ENCODE data around the gene FTO. TPM values are rescaled to one million over a fixed set of nuclear protein-coding genes. Genes with fewer than 3 reads are reported as not detected.

FTO gene
- total RNA-seq, 1 donor from 2014 or later: 70.5 TPM

DNA sequence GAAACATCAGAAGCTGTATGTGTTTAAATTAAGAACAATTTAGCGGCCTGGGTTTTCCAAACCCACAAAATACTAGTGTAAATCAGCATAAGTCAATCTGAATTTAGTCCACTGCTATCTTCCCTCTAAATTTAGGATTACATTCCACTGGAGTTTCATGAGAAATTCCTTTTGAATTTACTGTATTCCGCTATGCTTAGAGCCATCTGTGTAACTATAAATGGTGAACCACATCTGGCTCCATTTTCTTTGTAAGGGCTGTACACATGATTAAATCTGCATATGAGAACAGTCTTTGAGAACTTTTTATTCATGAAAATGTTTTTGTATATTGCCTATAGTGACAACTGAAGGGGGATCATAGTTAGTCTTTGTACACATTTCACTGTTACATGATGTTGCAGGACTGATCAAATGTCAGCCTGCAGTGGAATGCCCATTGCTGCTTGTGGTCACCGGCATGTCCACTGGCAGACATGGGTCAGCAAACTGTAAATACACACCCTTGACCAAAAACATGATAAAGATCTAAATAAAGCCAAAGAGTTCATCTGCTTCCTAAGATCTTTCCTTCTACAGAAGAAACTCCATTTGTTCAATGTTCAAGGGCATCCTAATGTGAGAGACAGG is 37.1 kb upstream of the FTO start:
- DNase-seq (ENCODE audit: extremely low spot score in 2 of 2): no peak
- Histone ChIP-seq H3K9me3 (no peaks in the 10 kb centered on the region), H3K27ac (no peak overlapping the region), H3K36me3 (no peaks in the 10 kb centered on the region), H3K27me3 (no peaks in the 10 kb centered on the region), H3K4me1 (no peaks in the 10 kb centered on the region), H3K4me3 (no peak overlapping the region)
- TF ChIP-seq POLR2AphosphoS5 (IDR thresholded peaks at IDR 0.05; ENCODE audit: insufficient read depth in 1 of 2, low read depth in 1 of 2) (no peak), POLR2A (IDR thresholded peaks at IDR 0.05) (no peak)
- TF ChIP-seq, protein P1, sequence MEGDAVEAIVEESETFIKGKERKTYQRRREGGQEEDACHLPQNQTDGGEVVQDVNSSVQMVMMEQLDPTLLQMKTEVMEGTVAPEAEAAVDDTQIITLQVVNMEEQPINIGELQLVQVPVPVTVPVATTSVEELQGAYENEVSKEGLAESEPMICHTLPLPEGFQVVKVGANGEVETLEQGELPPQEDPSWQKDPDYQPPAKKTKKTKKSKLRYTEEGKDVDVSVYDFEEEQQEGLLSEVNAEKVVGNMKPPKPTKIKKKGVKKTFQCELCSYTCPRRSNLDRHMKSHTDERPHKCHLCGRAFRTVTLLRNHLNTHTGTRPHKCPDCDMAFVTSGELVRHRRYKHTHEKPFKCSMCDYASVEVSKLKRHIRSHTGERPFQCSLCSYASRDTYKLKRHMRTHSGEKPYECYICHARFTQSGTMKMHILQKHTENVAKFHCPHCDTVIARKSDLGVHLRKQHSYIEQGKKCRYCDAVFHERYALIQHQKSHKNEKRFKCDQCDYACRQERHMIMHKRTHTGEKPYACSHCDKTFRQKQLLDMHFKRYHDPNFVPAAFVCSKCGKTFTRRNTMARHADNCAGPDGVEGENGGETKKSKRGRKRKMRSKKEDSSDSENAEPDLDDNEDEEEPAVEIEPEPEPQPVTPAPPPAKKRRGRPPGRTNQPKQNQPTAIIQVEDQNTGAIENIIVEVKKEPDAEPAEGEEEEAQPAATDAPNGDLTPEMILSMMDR (IDR thresholded peaks at IDR 0.05): no peak
- intact Hi-C loops (cut with DNase I): no loop called here

DNA sequence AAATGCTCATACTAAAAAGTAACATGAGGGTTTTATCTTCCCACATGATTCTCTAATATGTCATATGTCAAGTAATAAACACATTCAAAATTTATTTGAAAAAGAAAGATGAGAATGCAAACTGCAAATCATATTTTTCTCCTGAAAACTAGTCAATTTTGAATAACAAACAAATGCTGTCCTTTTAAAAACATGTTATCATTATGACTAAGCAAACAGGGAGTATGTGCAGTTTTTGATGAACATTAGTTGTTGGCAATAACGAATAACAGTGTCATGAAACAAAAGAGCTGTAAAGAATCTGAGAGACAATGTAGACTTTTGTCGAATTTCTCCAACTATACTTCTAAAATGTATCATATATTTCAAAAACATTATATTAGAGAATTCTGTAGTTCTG is 35.1 kb upstream of the FTO start:
- H3K27ac ChIP-seq: no peak overlapping the region
- no peak overlapping the region for H3K4me3 ChIP-seq
- no peak for DNase-seq (ENCODE audit: extremely low spot score in 2 of 2)
- no peaks in the 10 kb centered on the region for H3K4me1 ChIP-seq
- intact Hi-C loops (cut with DNase I): no loop called here
- TF ChIP-seq POLR2A (IDR thresholded peaks at IDR 0.05) (no peak), POLR2AphosphoS5 (IDR thresholded peaks at IDR 0.05; ENCODE audit: insufficient read depth in 1 of 2, low read depth in 1 of 2) (no peak)
- TF ChIP-seq, protein P1 (IDR thresholded peaks at IDR 0.05): no peak
- H3K9me3 ChIP-seq: no peaks in the 10 kb centered on the region
- no peaks in the 10 kb centered on the region for H3K27me3 ChIP-seq
- no peaks in the 10 kb centered on the region for H3K36me3 ChIP-seq

DNA sequence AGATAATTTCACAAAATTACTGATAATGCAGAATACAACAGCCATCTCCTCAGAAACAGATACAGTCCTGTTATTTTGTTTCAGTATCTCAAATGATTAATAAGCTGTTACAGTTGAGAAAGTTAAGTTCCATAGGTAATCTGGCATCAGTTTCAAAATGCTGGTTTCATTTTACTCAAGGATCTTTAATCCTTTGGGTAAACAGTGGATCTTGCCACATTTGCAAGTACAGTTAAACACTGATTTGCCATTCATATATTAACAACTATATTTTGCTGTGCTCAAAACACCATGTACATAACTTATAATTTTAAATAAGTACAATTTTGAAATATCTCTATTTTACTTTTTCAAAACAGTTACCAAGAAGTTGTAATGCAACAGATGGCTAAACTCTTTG is 31.5 kb upstream of the FTO start:
- H3K36me3 ChIP-seq: no peaks in the 10 kb centered on the region

DNA sequence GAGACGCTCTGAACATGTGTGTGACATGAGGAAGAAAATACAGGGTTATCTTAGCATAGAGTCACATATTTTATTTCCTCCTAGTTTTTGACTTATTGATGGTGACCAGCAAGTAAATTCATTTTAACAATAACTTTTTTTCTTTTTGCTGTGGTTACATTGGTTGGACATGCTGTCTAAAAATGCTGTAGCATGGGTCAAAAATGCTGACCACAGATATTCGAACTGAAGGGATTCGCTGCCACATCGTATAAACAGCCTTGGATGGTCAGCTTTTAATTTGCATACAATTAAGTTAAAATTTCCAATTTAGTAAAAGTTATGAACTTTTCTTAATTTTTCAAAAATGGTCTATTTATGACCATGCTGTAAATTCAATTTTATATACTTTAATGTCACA is 30.8 kb upstream of the FTO start:
- Histone ChIP-seq H3K9me3 (no peaks in the 10 kb centered on the region), H3K4me1 (no peaks in the 10 kb centered on the region), H3K4me3 (no peak overlapping the region), H3K27ac (no peak overlapping the region), H3K36me3 (no peaks in the 10 kb centered on the region), H3K27me3 (no peaks in the 10 kb centered on the region)
- no peak for TF ChIP-seq POLR2AphosphoS5 (IDR thresholded peaks at IDR 0.05; ENCODE audit: insufficient read depth in 1 of 2, low read depth in 1 of 2)
- no peak for TF ChIP-seq POLR2A (IDR thresholded peaks at IDR 0.05)
- TF ChIP-seq, protein P1 (IDR thresholded peaks at IDR 0.05): no peak
- intact Hi-C loops (cut with DNase I): no loop called here
- no peak for DNase-seq (ENCODE audit: extremely low spot score in 2 of 2)

More for the DNA sequence above, 31.5 kb upstream of the FTO start:
- no peak for DNase-seq (ENCODE audit: extremely low spot score in 2 of 2)
- Histone ChIP-seq H3K4me1 (no peaks in the 10 kb centered on the region), H3K9me3 (no peaks in the 10 kb centered on the region), H3K4me3 (no peak overlapping the region), H3K27ac (no peak overlapping the region), H3K27me3 (no peaks in the 10 kb centered on the region)
- intact Hi-C loops (cut with DNase I): no loop called here
- TF ChIP-seq POLR2AphosphoS5 (IDR thresholded peaks at IDR 0.05; ENCODE audit: insufficient read depth in 1 of 2, low read depth in 1 of 2): no peak
- no peak for TF ChIP-seq POLR2A (IDR thresholded peaks at IDR 0.05)

DNA sequence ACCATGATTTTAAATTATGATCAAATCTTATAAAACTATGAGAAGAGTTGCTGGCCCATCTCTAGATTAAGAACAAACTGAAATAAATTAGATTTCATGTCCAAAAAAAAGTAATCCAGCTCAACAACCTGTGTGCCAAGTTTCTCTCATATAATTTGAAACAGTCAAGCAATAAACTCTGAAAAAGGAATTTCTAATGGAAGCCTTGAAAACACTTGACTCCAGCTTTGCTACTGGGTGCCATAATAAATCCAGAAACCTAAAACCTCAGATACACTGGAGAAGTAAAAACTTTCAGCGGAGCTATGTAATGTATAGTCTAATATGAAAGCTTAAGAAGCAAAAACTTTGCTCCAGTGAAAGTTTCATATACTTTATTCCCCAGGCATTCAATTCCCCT is 25.8 kb upstream of the FTO start:
- TF ChIP-seq, protein P1 (IDR thresholded peaks at IDR 0.05): no peak
- TF ChIP-seq POLR2AphosphoS5 (IDR thresholded peaks at IDR 0.05; ENCODE audit: insufficient read depth in 1 of 2, low read depth in 1 of 2) (no peak), POLR2A (IDR thresholded peaks at IDR 0.05) (no peak)
- intact Hi-C loops (cut with DNase I): no loop called here
- no peaks in the 10 kb centered on the region for H3K9me3 ChIP-seq
- H3K27me3 ChIP-seq: no peaks in the 10 kb centered on the region
- no peak overlapping the region for H3K4me3 ChIP-seq
- no peaks in the 10 kb centered on the region for H3K36me3 ChIP-seq
- no peak overlapping the region for H3K27ac ChIP-seq
- no peak for DNase-seq (ENCODE audit: extremely low spot score in 2 of 2)
- H3K4me1 ChIP-seq: peaks cover 6% of the 10 kb centered on the region
